OCI-LY7 (cell line): ENCODE data around the gene SLC48A1. TPM values are rescaled to one million over a fixed set of nuclear protein-coding genes. Genes with fewer than 3 reads are reported as not detected.

Source experiments
- BruUV-seq: library from RNA; stranded (reverse); fragments of 400-500 nt; replicated peaks from 2 replicates; lab custom pipeline; 2021; lab: Mats Ljungman, UMichigan
- CTCF ChIA-PET: fragments of 300-600 bp; sonication (Branson Sonifier 250); formaldehyde crosslinking; loops from one replicate; lab custom pipeline; 2022; ENCODE audit warnings: antibody characterized with exemption; ENCODE audit not compliant: unreplicated experiment; lab: Charles Lee
- POLR2A ChIA-PET: fragments of 300-600 bp; sonication (Branson Sonifier 250); formaldehyde crosslinking; loops from one replicate; lab custom pipeline; 2022; ENCODE audit warnings: antibody characterized with exemption; lab: Charles Lee
- DNase-seq: peaks from one replicate; pipeline ENCODE4 v3.0.0-alpha.2; 2015; ENCODE audit warnings: low spot score
- H2AFZ ChIP-seq: fragments of 200-600 bp; sonication (generic), shearing (Covaris generic); 2 replicates; pipeline ENCODE4 v1.6.1; 2014; ENCODE audit warnings: mild to moderate bottlenecking, antibody characterized with exemption, low read length, moderate library complexity
- H3K27ac ChIP-seq: fragments of 200-600 bp; sonication (generic); 2 replicates; pipeline ENCODE4 v1.5.1; 2014; ENCODE audit warnings: mixed run types, low read depth, mild to moderate bottlenecking, moderate library complexity, low read length, inconsistent platforms; ENCODE audit not compliant: poor library complexity, severe bottlenecking
- H3K36me3 ChIP-seq: fragments of 200-600 bp; sonication (generic); 2 replicates; pipeline ENCODE4 v1.6.1; 2014; ENCODE audit warnings: mild to moderate bottlenecking, antibody characterized with exemption, low read length, moderate library complexity, mixed read lengths; ENCODE audit not compliant: insufficient read depth
- H3K4me1 ChIP-seq: fragments of 200-600 bp; sonication (generic); 2 replicates; pipeline ENCODE4 v1.5.1; 2014; ENCODE audit warnings: mild to moderate bottlenecking, low read length; ENCODE audit not compliant: insufficient read depth, poor library complexity, severe bottlenecking
- H3K4me2 ChIP-seq: fragments of 200-600 bp; sonication (generic); 2 replicates; pipeline ENCODE4 v1.6.1; 2014; ENCODE audit warnings: mild to moderate bottlenecking, low read length
- H3K4me3 ChIP-seq: fragments of 200-600 bp; sonication (generic); 2 replicates; pipeline ENCODE4 v1.5.1; 2014; ENCODE audit warnings: mild to moderate bottlenecking, low read depth, low read length; ENCODE audit not compliant: poor library complexity, severe bottlenecking
- H3K79me2 ChIP-seq: fragments of 200-600 bp; sonication (generic); 2 replicates; pipeline ENCODE4 v1.6.1; 2016; ENCODE audit warnings: low read depth, mild to moderate bottlenecking, low read length, moderate library complexity, mixed read lengths; ENCODE audit not compliant: insufficient read depth
- H3K9me2 ChIP-seq: fragments of 200-600 bp; sonication (generic); 2 replicates; pipeline ENCODE4 v1.6.1; 2016; ENCODE audit warnings: mild to moderate bottlenecking, low read length, mixed read lengths; ENCODE audit not compliant: insufficient read depth
- H3K9me3 ChIP-seq: fragments of 200-600 bp; sonication (generic); 2 replicates; pipeline ENCODE4 v1.6.1; 2014; ENCODE audit warnings: mild to moderate bottlenecking, mixed run types, low read length, mixed read lengths
- H4K20me1 ChIP-seq: fragments of 200-600 bp; sonication (generic); 2 replicates; pipeline ENCODE4 v1.6.1; 2014; ENCODE audit warnings: mild to moderate bottlenecking, antibody characterized with exemption, low read length, moderate library complexity, mixed read lengths; ENCODE audit not compliant: insufficient read depth
- CTCF ChIP-seq: fragments of 200-600 bp; sonication (generic); conservative IDR thresholded peaks from 2 replicates; pipeline ENCODE4 v1.5.1; 2014; ENCODE audit warnings: mild to moderate bottlenecking, antibody characterized with exemption, low read length, moderate library complexity, mixed read lengths
- EZH2phosphoT487 ChIP-seq: fragments of 200-600 bp; sonication (generic); IDR thresholded peaks from 2 replicates; pipeline ENCODE4 v1.6.1; 2018; ENCODE audit warnings: low read depth, borderline replicate concordance, mild to moderate bottlenecking, mixed run types, antibody characterized with exemption, low read length, moderate library complexity, mixed read lengths
- intact Hi-C: fragments of 100-400 bp; cut with micrococcal nuclease; formaldehyde crosslinking; loops from one replicate; pipeline ENCODE4 v1.10.0; 2022; ENCODE audit not compliant: unreplicated experiment
- total RNA-seq, 2 experiments: library from RNA; depleted of rRNA in 1 of 2; stranded (reverse); fragments of >200 nt in 1 of 2; shearing (Covaris generic) in 1 of 2; gene quantifications; 2 replicates each; pipeline ENCODE4 v1.2.3, GENCODE V29; 2014 to 2022

Gene SLC48A1
- total RNA-seq, 2 experiments from 2014 or later = 9.6 to 12.0 TPM

GRCh38 chr12:47734725-47735480 is 38.1 kb upstream of the SLC48A1 start:
- POLR2A ChIA-PET = interaction anchor here (0.5 to 0.9 kb wide), 2 partner anchors 12 to 132 kb away, joined by 3 to 4 read pairs; no protein-coding TSS in a partner anchor
- no peak overlapping the region for H3K4me3 ChIP-seq
- no peak overlapping the region for H3K27ac ChIP-seq
- intact Hi-C loops = no loop called here
- no peaks in the 10 kb centered on the region for H3K36me3 ChIP-seq
- CTCF ChIA-PET = no interaction called here
- H3K9me2 ChIP-seq = no peaks in the 10 kb centered on the region
- no peaks in the 10 kb centered on the region for H3K9me3 ChIP-seq
- H3K4me2 ChIP-seq = no peak overlapping the region
- H3K79me2 ChIP-seq = no peaks in the 10 kb centered on the region
- no TSS peak for BruUV-seq
- no peak for DNase-seq
- H2AFZ ChIP-seq = no peak overlapping the region
- no peaks in the 10 kb centered on the region for H4K20me1 ChIP-seq
- peaks cover 9% of the 10 kb centered on the region for H3K4me1 ChIP-seq
- no peak for TF ChIP-seq CTCF
- no peak for TF ChIP-seq EZH2phosphoT487

DNA sequence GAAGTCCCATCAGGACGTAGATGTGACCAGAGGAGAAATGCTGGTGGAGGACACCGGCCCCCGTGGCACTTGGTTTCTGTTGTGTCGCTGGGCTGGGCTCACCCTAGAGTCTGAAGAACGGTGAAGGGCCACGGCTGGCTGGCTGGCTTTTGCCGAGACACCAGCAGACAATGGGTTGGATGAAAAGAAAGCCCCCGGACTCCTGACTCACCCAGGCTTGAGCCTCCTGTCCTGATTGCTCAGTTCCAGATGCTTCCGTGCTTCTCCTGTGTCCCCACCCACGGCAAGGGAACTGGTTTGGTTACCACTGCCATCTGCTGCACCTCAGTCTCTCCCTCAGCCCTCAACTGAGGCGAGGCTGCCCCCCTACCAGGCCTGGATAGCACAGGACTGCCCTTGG is 37.4 kb upstream of the SLC48A1 start:
- H3K9me3 ChIP-seq = no peaks in the 10 kb centered on the region
- H3K36me3 ChIP-seq = no peaks in the 10 kb centered on the region
- TF ChIP-seq CTCF = no peak
- no peak for TF ChIP-seq EZH2phosphoT487
- no peak for DNase-seq
- no peaks in the 10 kb centered on the region for H4K20me1 ChIP-seq
- peaks cover 16% of the 10 kb centered on the region for H3K4me1 ChIP-seq
- intact Hi-C loops = no loop called here
- ChIA-PET CTCF (no interaction called here), POLR2A (no interaction called here)
- H3K4me2 ChIP-seq = no peak overlapping the region
- no peaks in the 10 kb centered on the region for H3K79me2 ChIP-seq
- no peak overlapping the region for H2AFZ ChIP-seq
- no peak overlapping the region for H3K27ac ChIP-seq
- no TSS peak for BruUV-seq
- no peak overlapping the region for H3K4me3 ChIP-seq
- no peaks in the 10 kb centered on the region for H3K9me2 ChIP-seq

GRCh38 chr12:47736216-47736615 is 36.8 kb upstream of the SLC48A1 start:
- ChIA-PET CTCF (no interaction called here), POLR2A (interaction anchor here (0.7 to 1.8 kb wide), 3 partner anchors 12 to 96 kb away, joined by 3 to 5 read pairs (median 3); partner anchors contain the start of gene ENDOU)
- H3K9me2 ChIP-seq = no peaks in the 10 kb centered on the region
- H3K4me1 ChIP-seq = peaks cover 22% of the 10 kb centered on the region
- H3K79me2 ChIP-seq = no peaks in the 10 kb centered on the region
- no peaks in the 10 kb centered on the region for H4K20me1 ChIP-seq
- intact Hi-C loops = no loop called here
- no peak for DNase-seq
- no TSS peak for BruUV-seq
- no peak overlapping the region for H2AFZ ChIP-seq
- no peak overlapping the region for H3K4me2 ChIP-seq
- H3K4me3 ChIP-seq = no peak overlapping the region
- no peaks in the 10 kb centered on the region for H3K9me3 ChIP-seq
- TF ChIP-seq CTCF = no peak
- no peak for TF ChIP-seq EZH2phosphoT487
- no peak overlapping the region for H3K27ac ChIP-seq
- no peaks in the 10 kb centered on the region for H3K36me3 ChIP-seq
